K562 (cell line): ENCODE measurements around the gene FAM117A. TPM values are rescaled to one million over a fixed set of nuclear protein-coding genes. Genes with fewer than 3 reads are reported as not detected.

Source experiments
- BDP1 ChIP-seq: IDR thresholded peaks from 3 replicates; pipeline ENCODE4 v1.6.1; 2011; ENCODE audit not compliant: insufficient read length, insufficient read depth
- ELF4 ChIP-seq: fragments of 450-650 bp; formaldehyde crosslinking; IDR thresholded peaks from 2 replicates; pipeline ENCODE4 v1.4.0; 2022; ENCODE audit warnings: missing genetic modification characterization
- MED1 ChIP-seq: sonication (generic); formaldehyde crosslinking; IDR thresholded peaks from 2 replicates; pipeline ENCODE4 v1.8.1; 2023; ENCODE audit warnings: missing genetic modification reagents, borderline replicate concordance
- NFXL1 ChIP-seq: fragments of 450-650 bp; formaldehyde crosslinking; IDR thresholded peaks from 2 replicates; pipeline ENCODE4 v1.4.0; 2021; ENCODE audit warnings: mild to moderate bottlenecking
- POLR2AphosphoS5 ChIP-seq: IDR thresholded peaks from 2 replicates; pipeline ENCODE4 v1.6.1; 2011; ENCODE audit warnings: mild to moderate bottlenecking, low read depth, low read length, moderate library complexity; ENCODE audit not compliant: control insufficient read depth, insufficient read depth
- POLR2H ChIP-seq: IDR thresholded peaks from 2 replicates; pipeline ENCODE4 v1.6.1; 2016; ENCODE audit warnings: missing genetic modification characterization, low read depth, mild to moderate bottlenecking, control low read depth, missing compliant biosample characterization, moderate library complexity
- POLR3G ChIP-seq: IDR thresholded peaks from 2 replicates; pipeline ENCODE4 v1.6.1; 2011; ENCODE audit not compliant: insufficient read length, insufficient replicate concordance; ENCODE audit errors: extremely low read depth
- SOX6 ChIP-seq: fragments of 450-650 bp; IDR thresholded peaks from 2 replicates; pipeline ENCODE4 v1.6.1; 2014; ENCODE audit warnings: mild to moderate bottlenecking
- ZNF583 ChIP-seq: fragments of 250-450 bp; sonication (Bioruptor Pico); IDR thresholded peaks from 2 replicates; pipeline ENCODE4 v1.4.0; 2020
- polyA plus RNA-seq, 8 experiments: library from polyadenylated mRNA; depleted of rRNA in 4 of 8; stranded (reverse) in 5 of 8; unstranded in 3 of 8; fragments of >200 nt; fragmentation: Nextera tagmentation in 2 of 8; fragmentation: Illumina TruSeq in 1 of 8; extraction: Ambion mirVana in 2 of 8; extraction: Trizol in 1 of 8; gene quantifications; 2 replicates each; pipeline versions ENCODE4 v1.2.1 to v1.2.3, GENCODE V29; 2011 to 2014; ENCODE audit warnings: inconsistent platforms in 1 of 8, missing spikeins in 1 of 8
- total RNA-seq, 7 experiments: library from RNA; depleted of rRNA in 6 of 7; stranded (reverse); fragments of >200 nt in 6 of 7; fragmentation: Illumina TruSeq in 2 of 7; extraction: Trizol in 2 of 7; gene quantifications; 2 replicates each; pipeline versions ENCODE4 v1.2.1 to v1.2.3, GENCODE V29; 2011 to 2021; ENCODE audit warnings: low replicate concordance in 1 of 7
- TF ChIP-seq, protein P1 (sequence below): fragments of 250-450 bp; sonication (Bioruptor Pico); IDR thresholded peaks from 2 replicates; pipeline ENCODE4 v1.5.0; 2020; ENCODE audit warnings: mild to moderate bottlenecking, borderline replicate concordance
- TF ChIP-seq, protein P2 (sequence below): IDR thresholded peaks from 2 replicates; pipeline ENCODE4 v1.6.1; 2014; ENCODE audit warnings: antibody characterized with exemption
- TF ChIP-seq, protein P3 (sequence below): fragments of 450-650 bp; IDR thresholded peaks from 2 replicates; pipeline ENCODE4 v1.6.1; 2018; ENCODE audit not compliant: partially characterized antibody
- TF ChIP-seq, protein P4 (sequence below): fragments of 250-450 bp; sonication (Bioruptor Pico); IDR thresholded peaks from 2 replicates; pipeline ENCODE4 v1.4.0; 2020; ENCODE audit warnings: mild to moderate bottlenecking, moderate library complexity

FAM117A gene
- total and polyA plus RNA-seq, 9 of the 15 experiments (the other 6 are each of a cell fraction or from before 2014, with no cell fraction given), result 3.1 to 79.7 (median 36.6) TPM

DNA sequence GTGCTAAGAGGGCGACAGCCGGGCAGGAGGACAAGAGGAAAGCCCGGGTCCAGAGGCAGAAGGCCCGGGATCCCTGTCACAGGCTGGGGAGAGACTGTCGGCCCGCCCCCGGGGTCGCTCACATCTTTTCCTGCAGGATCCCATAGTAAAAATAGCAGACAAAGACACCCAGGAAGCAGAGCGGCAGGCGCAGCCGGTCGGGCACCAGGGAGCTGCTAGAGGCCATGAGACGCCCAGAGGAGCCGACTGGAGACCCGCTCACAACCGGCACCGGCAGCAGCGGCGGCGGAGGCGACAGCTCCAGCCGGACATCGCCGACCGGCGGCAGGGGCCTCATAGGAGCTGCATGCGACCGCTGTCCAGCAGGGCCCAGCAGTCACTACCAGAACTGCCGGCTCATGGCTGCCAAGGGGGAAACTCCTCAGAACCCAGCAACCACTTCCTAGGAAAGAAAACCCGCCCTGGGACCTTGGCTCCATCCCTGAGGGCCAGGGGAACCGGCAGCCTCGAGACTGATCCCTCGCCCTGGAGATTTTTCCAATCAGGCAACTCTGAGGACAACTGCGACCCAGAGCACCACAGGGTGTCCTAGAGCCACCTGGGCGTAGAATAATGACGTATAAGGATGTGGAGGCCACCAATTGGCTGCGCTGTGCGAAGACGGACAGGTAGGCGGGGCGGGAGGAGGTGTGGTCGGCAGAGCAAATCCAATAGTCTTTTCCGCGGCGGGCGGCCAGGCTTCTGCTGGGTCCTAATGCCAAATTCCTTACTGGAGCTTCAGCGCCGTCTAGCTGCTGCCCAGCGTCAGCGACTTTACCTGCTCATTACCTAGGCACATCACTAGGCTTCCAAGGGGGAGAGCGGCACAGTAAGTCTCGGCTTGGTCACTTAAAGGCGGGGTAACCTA, 56.1 kb downstream of the FAM117A start, which contains the start of gene SLC35B1 (continued):
- TF ChIP-seq, protein P1, sequence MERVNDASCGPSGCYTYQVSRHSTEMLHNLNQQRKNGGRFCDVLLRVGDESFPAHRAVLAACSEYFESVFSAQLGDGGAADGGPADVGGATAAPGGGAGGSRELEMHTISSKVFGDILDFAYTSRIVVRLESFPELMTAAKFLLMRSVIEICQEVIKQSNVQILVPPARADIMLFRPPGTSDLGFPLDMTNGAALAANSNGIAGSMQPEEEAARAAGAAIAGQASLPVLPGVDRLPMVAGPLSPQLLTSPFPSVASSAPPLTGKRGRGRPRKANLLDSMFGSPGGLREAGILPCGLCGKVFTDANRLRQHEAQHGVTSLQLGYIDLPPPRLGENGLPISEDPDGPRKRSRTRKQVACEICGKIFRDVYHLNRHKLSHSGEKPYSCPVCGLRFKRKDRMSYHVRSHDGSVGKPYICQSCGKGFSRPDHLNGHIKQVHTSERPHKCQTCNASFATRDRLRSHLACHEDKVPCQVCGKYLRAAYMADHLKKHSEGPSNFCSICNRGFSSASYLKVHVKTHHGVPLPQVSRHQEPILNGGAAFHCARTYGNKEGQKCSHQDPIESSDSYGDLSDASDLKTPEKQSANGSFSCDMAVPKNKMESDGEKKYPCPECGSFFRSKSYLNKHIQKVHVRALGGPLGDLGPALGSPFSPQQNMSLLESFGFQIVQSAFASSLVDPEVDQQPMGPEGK, result no peak
- no peak for TF ChIP-seq NFXL1 (CRISPR knock-in tag)
- no peak for TF ChIP-seq BDP1
- no peak for TF ChIP-seq MED1 (CRISPR knock-in tag)
- TF ChIP-seq ZNF583 (CRISPR knock-in tag), result peak; percentile 43; the same call in 1 of the 2 replicates
- TF ChIP-seq, protein P2, sequence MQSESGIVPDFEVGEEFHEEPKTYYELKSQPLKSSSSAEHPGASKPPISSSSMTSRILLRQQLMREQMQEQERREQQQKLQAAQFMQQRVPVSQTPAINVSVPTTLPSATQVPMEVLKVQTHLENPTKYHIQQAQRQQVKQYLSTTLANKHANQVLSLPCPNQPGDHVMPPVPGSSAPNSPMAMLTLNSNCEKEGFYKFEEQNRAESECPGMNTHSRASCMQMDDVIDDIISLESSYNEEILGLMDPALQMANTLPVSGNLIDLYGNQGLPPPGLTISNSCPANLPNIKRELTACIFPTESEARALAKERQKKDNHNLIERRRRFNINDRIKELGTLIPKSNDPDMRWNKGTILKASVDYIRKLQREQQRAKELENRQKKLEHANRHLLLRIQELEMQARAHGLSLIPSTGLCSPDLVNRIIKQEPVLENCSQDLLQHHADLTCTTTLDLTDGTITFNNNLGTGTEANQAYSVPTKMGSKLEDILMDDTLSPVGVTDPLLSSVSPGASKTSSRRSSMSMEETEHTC, result no peak
- TF ChIP-seq SOX6, result peak; percentile 71; the same call in 1 of the 2 replicates
- peak; percentile 56 for TF ChIP-seq POLR2AphosphoS5
- TF ChIP-seq POLR2H, result peak; percentile 88
- TF ChIP-seq POLR3G, result no peak
- TF ChIP-seq, protein P3, sequence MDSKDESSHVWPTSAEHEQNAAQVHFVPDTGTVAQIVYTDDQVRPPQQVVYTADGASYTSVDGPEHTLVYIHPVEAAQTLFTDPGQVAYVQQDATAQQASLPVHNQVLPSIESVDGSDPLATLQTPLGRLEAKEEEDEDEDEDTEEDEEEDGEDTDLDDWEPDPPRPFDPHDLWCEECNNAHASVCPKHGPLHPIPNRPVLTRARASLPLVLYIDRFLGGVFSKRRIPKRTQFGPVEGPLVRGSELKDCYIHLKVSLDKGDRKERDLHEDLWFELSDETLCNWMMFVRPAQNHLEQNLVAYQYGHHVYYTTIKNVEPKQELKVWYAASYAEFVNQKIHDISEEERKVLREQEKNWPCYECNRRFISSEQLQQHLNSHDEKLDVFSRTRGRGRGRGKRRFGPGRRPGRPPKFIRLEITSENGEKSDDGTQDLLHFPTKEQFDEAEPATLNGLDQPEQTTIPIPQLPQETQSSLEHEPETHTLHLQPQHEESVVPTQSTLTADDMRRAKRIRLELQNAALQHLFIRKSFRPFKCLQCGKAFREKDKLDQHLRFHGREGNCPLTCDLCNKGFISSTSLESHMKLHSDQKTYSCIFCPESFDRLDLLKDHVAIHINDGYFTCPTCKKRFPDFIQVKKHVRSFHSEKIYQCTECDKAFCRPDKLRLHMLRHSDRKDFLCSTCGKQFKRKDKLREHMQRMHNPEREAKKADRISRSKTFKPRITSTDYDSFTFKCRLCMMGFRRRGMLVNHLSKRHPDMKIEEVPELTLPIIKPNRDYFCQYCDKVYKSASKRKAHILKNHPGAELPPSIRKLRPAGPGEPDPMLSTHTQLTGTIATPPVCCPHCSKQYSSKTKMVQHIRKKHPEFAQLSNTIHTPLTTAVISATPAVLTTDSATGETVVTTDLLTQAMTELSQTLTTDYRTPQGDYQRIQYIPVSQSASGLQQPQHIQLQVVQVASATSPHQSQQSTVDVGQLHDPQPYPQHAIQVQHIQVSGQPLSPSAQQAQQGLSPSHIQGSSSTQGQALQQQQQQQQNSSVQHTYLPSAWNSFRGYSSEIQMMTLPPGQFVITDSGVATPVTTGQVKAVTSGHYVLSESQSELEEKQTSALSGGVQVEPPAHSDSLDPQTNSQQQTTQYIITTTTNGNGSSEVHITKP, result peak; percentile 60
- 0 out of 2 replicates have a peak, but pooled peaks have one; percentile 16 for TF ChIP-seq ELF4
- TF ChIP-seq, protein P4, sequence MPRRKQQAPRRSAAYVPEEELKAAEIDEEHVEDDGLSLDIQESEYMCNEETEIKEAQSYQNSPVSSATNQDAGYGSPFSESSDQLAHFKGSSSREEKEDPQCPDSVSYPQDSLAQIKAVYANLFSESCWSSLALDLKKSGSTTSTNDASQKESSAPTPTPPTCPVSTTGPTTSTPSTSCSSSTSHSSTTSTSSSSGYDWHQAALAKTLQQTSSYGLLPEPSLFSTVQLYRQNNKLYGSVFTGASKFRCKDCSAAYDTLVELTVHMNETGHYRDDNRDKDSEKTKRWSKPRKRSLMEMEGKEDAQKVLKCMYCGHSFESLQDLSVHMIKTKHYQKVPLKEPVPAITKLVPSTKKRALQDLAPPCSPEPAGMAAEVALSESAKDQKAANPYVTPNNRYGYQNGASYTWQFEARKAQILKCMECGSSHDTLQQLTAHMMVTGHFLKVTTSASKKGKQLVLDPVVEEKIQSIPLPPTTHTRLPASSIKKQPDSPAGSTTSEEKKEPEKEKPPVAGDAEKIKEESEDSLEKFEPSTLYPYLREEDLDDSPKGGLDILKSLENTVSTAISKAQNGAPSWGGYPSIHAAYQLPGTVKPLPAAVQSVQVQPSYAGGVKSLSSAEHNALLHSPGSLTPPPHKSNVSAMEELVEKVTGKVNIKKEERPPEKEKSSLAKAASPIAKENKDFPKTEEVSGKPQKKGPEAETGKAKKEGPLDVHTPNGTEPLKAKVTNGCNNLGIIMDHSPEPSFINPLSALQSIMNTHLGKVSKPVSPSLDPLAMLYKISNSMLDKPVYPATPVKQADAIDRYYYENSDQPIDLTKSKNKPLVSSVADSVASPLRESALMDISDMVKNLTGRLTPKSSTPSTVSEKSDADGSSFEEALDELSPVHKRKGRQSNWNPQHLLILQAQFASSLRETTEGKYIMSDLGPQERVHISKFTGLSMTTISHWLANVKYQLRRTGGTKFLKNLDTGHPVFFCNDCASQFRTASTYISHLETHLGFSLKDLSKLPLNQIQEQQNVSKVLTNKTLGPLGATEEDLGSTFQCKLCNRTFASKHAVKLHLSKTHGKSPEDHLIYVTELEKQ (CRISPR knock-in tag), result no peak
